ENCODE results near the gene HIBADH. TPM values are rescaled to one million over a fixed set of nuclear protein-coding genes. Genes with fewer than 3 reads are reported as not detected.
"Not testable (repeated sequence)": the region's sequence is repeated elsewhere in the genome, so short reads cannot be mapped to it uniquely, and the experiment has no call there.

Gene HIBADH
- polyA plus RNA-seq, 1 donor from 2014 or later: 22.3 TPM

GRCh38 chr7:27514861-27515260 lies 147.8 kb downstream of the HIBADH start:
- Mint-ChIP-seq H3K27ac (no peak overlapping the region), H3K36me3 (peaks cover 9% of the 10 kb centered on the region), H3K4me3 (no peak overlapping the region), H3K9me3 (peaks cover 0 to 2% (median 0%) of the 10 kb centered on the region in 3 donors), H3K27me3 (no peaks in the 10 kb centered on the region), H3K4me1 (no peaks in the 10 kb centered on the region)

DNA sequence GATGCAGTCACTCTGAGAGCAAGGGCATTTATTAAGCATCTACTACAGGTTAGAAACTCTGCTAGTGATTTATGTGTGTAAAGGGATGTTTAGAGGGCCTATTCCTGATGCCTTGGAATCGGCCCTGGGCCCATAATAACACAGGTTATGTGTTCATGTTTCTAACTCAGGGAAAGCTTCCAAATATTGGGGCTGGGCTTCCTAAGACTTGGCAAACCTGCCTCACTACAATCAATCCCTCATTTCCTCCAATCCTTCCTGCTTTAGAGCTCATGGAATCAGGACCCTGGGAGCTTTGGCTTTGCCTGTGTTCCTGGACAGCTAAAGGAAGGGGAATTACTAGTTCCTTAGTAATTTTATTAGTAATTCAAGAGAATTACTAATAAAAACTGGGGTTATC lies 148.8 kb downstream of the HIBADH start:
- Mint-ChIP-seq H3K27ac (no peak overlapping the region), H3K4me1 (no peaks in the 10 kb centered on the region), H3K27me3 (no peaks in the 10 kb centered on the region), H3K36me3 (peaks cover 9% of the 10 kb centered on the region), H3K4me3 (no peak overlapping the region), H3K9me3 (peaks cover 0 to 2% (median 0%) of the 10 kb centered on the region in 3 donors)

DNA sequence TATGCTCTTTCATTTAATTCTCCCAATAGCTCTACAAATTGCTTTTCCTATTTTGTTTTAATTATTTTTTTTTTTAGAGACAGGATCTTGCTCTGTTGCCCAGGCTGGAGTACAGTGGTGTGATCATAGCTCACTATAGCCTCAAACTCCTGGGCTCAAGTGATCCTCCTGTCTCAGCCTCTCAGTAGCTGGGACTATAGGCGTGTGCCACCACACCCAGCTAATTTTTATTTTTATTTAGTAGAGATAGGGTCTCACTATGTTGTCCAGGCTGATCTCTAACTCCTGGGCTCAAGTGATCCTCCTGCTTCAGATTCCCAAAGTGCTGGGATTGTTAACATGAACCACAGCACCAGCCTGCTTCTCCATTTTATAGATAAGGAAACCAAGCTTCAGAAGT lies 151.3 kb downstream of the HIBADH start:
- H3K27me3 Mint-ChIP-seq, H3K4me3 Mint-ChIP-seq, H3K27ac Mint-ChIP-seq, H3K9me3 Mint-ChIP-seq, H3K36me3 Mint-ChIP-seq, H3K4me1 Mint-ChIP-seq: not testable (repeated sequence)

DNA sequence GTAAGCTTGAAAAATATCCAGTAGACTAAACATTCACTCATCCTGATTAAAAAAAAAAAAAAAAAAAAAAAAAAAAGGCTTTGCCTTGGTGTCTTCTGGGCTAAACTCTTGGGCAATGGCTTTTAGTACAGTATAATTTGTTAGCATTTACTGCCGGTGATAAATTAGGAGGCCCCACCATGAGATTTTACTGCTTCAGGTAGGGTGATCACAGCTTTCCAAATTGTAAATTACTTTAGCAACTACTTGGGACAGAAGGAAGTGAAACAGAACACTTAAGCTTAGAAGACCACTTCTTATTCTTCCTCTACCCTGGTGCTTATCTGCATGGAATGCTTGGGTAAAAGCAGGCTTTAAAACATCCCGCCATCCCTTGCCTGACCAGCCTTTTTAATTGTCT lies 152.1 kb downstream of the HIBADH start:
- no peak overlapping the region for H3K27ac Mint-ChIP-seq
- H3K9me3 Mint-ChIP-seq: peaks cover 0 to 3% (median 2%) of the 10 kb centered on the region in 3 donors
- no peaks in the 10 kb centered on the region for H3K4me1 Mint-ChIP-seq
- H3K36me3 Mint-ChIP-seq: peaks cover 5% of the 10 kb centered on the region
- no peaks in the 10 kb centered on the region for H3K27me3 Mint-ChIP-seq
- no peak overlapping the region for H3K4me3 Mint-ChIP-seq

DNA sequence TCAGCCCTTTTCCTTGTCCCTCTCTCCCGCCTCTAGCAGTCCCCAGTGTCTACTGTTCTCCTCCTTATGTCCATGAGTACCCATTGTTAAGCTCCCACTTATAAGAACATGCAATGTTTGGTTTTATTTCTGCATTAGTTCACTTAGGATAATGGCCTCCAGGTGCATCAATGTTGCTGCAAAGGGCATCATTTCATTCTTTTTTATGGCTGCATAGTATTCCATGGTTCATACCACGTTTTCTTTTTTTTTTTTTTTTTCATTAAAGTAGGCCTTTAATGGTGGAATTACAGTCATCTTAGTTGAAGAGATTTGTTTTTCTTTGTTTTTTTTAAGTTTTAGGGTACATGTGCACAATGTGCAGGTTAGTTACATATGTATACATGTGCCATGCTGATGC lies 160.8 kb downstream of the HIBADH start:
- H3K27me3 Mint-ChIP-seq, H3K4me3 Mint-ChIP-seq, H3K27ac Mint-ChIP-seq, H3K4me1 Mint-ChIP-seq, H3K36me3 Mint-ChIP-seq, H3K9me3 Mint-ChIP-seq: not testable (repeated sequence)

DNA sequence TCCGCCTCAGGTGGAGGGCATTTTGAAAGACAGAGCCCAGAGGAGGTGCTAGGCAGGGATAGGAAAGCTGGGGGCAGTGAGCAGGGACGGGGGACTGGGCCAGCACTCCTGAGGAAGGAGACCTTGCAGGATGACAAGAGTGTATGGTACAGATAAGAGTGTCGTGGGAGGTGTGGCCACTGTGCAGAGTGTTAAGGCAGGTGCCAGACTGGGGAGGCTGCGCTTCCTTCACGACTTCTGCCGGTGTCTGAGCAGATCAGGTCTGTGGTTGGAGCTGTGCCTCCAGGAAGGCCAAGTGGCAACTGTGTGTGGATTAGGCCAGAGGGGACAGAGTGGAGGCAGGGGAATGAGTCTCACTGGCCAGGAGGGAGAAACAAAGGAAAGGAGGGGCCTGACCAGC lies 161.7 kb downstream of the HIBADH start:
- H3K9me3 Mint-ChIP-seq: peaks cover 0 to 1% (median 0%) of the 10 kb centered on the region in 3 donors
- no peak overlapping the region for H3K4me3 Mint-ChIP-seq
- no peaks in the 10 kb centered on the region for H3K27me3 Mint-ChIP-seq
- no peaks in the 10 kb centered on the region for H3K4me1 Mint-ChIP-seq
- H3K27ac Mint-ChIP-seq: peak overlapping the region in 1 of 3 donors; percentile 7
- H3K36me3 Mint-ChIP-seq: peaks cover 1% of the 10 kb centered on the region

GRCh38 chr7:27492224-27492623 lies 170.5 kb downstream of the HIBADH start:
- Mint-ChIP-seq H3K9me3 (peaks cover 0 to 11% (median 2%) of the 10 kb centered on the region in 3 donors), H3K27me3 (peaks cover 11% of the 10 kb centered on the region)

GRCh38 chr7:27491534-27491933 lies 171.1 kb downstream of the HIBADH start:
- H3K4me3 Mint-ChIP-seq: no peak overlapping the region

More at GRCh38 chr7:27492224-27492623, 170.5 kb downstream of the HIBADH start:
- no peaks in the 10 kb centered on the region for H3K4me1 Mint-ChIP-seq
- H3K36me3 Mint-ChIP-seq: peaks cover 2% of the 10 kb centered on the region
- H3K4me3 Mint-ChIP-seq: no peak overlapping the region
- no peak overlapping the region for H3K27ac Mint-ChIP-seq

DNA sequence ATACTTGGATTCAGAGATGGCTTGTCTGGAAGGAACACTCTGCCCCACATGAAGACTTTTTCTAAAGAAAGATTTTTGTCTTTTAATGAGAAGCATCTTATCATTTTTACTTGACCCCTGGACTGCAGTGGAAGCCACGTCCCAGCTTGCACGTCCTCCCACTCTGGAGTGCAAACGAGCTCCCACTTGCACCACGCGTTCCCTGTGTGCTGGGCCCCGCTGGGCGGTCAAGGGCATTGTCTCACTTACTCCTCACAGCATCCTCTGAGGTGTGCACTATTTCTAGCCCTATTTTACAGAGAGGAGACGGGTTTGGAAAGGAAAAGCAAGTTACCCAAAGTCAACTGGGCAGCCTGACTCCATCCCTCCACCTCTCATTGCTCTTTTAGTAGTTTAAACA lies 175.2 kb downstream of the HIBADH start:
- H3K4me3 Mint-ChIP-seq: no peak overlapping the region
- no peak overlapping the region for H3K27ac Mint-ChIP-seq
- H3K9me3 Mint-ChIP-seq: peaks cover 0 to 4% (median 2%) of the 10 kb centered on the region in 3 donors
- H3K4me1 Mint-ChIP-seq: peaks cover 0 to 1% (median 0%) of the 10 kb centered on the region in 3 donors
- no peaks in the 10 kb centered on the region for H3K36me3 Mint-ChIP-seq
- H3K27me3 Mint-ChIP-seq: peaks cover 11% of the 10 kb centered on the region

More at GRCh38 chr7:27491534-27491933, 171.1 kb downstream of the HIBADH start:
- H3K4me1 Mint-ChIP-seq: no peaks in the 10 kb centered on the region
- H3K36me3 Mint-ChIP-seq: peaks cover 2% of the 10 kb centered on the region
- H3K27ac Mint-ChIP-seq: no peak overlapping the region
- peaks cover 0 to 11% (median 2%) of the 10 kb centered on the region in 3 donors for H3K9me3 Mint-ChIP-seq
- peaks cover 11% of the 10 kb centered on the region for H3K27me3 Mint-ChIP-seq

- peaks cover 8% of the 10 kb centered on the region for H3K27me3 Mint-ChIP-seq
- H3K9me3 Mint-ChIP-seq: peaks cover 0 to 3% (median 2%) of the 10 kb centered on the region in 3 donors
- H3K36me3 Mint-ChIP-seq: no peaks in the 10 kb centered on the region
- no peak overlapping the region for H3K27ac Mint-ChIP-seq
- H3K4me3 Mint-ChIP-seq: no peak overlapping the region
- H3K4me1 Mint-ChIP-seq: peaks cover 0 to 1% (median 0%) of the 10 kb centered on the region in 3 donors
Measured at GRCh38 chr7:27484451-27484850, 178.2 kb downstream of the HIBADH start.

GRCh38 chr7:27482219-27482618 lies 180.5 kb downstream of the HIBADH start:
- no peak overlapping the region for H3K27ac Mint-ChIP-seq

DNA sequence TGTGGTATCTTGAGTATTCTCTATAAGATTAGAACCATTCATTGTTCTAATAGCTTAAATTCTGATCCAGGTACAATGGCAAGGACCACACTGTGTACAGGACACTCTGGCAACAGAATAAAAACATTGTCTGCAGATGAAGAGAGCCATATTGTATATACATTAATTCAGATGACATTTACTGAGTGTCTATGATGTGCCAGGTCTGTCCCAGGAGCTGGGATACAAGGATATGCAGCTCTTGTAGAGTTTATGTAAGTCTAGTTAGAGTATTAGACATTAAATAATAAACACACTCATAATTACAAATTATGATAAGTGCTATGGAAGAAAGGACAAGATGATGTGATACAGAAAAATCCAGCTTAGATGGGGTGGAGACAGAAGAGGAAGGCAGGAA lies 184.1 kb downstream of the HIBADH start:
- Mint-ChIP-seq H3K4me3 (no peak overlapping the region), H3K27me3 (no peaks in the 10 kb centered on the region), H3K36me3 (no peaks in the 10 kb centered on the region), H3K4me1 (no peaks in the 10 kb centered on the region), H3K27ac (no peak overlapping the region), H3K9me3 (peaks cover 0 to 3% (median 2%) of the 10 kb centered on the region in 3 donors)

More at GRCh38 chr7:27482219-27482618, 180.5 kb downstream of the HIBADH start:
- peaks cover 0 to 1% (median 0%) of the 10 kb centered on the region in 3 donors for H3K4me1 Mint-ChIP-seq
- peaks cover 0 to 3% (median 2%) of the 10 kb centered on the region in 3 donors for H3K9me3 Mint-ChIP-seq
- H3K4me3 Mint-ChIP-seq: no peak overlapping the region
- no peaks in the 10 kb centered on the region for H3K36me3 Mint-ChIP-seq
- no peaks in the 10 kb centered on the region for H3K27me3 Mint-ChIP-seq

DNA sequence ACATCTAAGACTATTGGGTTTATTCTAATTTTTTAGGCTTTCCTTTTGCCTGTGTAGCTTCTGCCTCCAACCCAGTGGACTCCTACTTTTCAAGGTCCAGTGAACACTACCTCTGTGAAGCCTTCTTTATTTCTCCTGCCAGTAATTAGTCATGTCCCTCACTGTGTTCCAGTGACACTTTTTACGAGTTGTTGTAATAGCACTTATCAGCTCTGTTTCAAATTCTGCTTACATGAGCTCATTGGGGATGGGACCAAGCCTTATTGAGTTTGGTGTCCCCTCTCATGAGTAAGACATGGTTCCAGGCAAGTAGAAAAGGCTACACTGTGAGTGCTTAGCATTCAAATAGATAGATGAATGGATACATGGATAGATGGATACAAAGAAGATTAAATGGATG lies 184.6 kb downstream of the HIBADH start:
- no peak overlapping the region for H3K27ac Mint-ChIP-seq
- H3K9me3 Mint-ChIP-seq: peaks cover 0 to 3% (median 2%) of the 10 kb centered on the region in 3 donors
- H3K4me3 Mint-ChIP-seq: no peak overlapping the region
- no peaks in the 10 kb centered on the region for H3K36me3 Mint-ChIP-seq
- H3K27me3 Mint-ChIP-seq: no peaks in the 10 kb centered on the region
- no peaks in the 10 kb centered on the region for H3K4me1 Mint-ChIP-seq

- H3K9me3 Mint-ChIP-seq: peaks cover 0 to 3% (median 2%) of the 10 kb centered on the region in 3 donors
- no peaks in the 10 kb centered on the region for H3K4me1 Mint-ChIP-seq
- H3K27ac Mint-ChIP-seq: no peak overlapping the region
- no peaks in the 10 kb centered on the region for H3K27me3 Mint-ChIP-seq
- no peaks in the 10 kb centered on the region for H3K36me3 Mint-ChIP-seq
- no peak overlapping the region for H3K4me3 Mint-ChIP-seq
Measured at GRCh38 chr7:27476493-27476892, 186.2 kb downstream of the HIBADH start.
